Progenitor cell of endocrine pancreas (in vitro differentiated cells): Measurements from ENCODE around the gene PARVA. TPM values are rescaled to one million over a fixed set of nuclear protein-coding genes. Genes with fewer than 3 reads are reported as not detected.

Source experiments
- DNase-seq: peaks from one replicate; pipeline ENCODE4 v3.0.0; 2021; ENCODE audit warnings: low spot score; ENCODE audit not compliant: unreplicated experiment
- H3K27ac Mint-ChIP-seq: 2 replicates; pipeline ENCODE4 v1.8.0; 2021; ENCODE audit warnings: mild to moderate bottlenecking, moderate library complexity, mixed read lengths
- H3K27me3 Mint-ChIP-seq: 2 replicates; pipeline ENCODE4 v1.8.0; 2021; ENCODE audit warnings: mixed read lengths
- H3K36me3 Mint-ChIP-seq: 2 replicates; pipeline ENCODE4 v1.8.0; 2022; ENCODE audit warnings: mixed read lengths; ENCODE audit not compliant: insufficient read depth
- H3K4me1 Mint-ChIP-seq: 2 replicates; pipeline ENCODE4 v1.8.0; 2021; ENCODE audit warnings: low read depth, mixed read lengths
- H3K4me3 Mint-ChIP-seq: 2 replicates; pipeline ENCODE4 v1.8.0; 2021; ENCODE audit warnings: low read depth, mild to moderate bottlenecking, moderate library complexity, mixed read lengths
- H3K9me3 Mint-ChIP-seq: 2 replicates; pipeline ENCODE4 v1.8.0; 2021; ENCODE audit warnings: low read depth, mixed read lengths
- total RNA-seq: library from RNA; stranded (reverse); gene quantifications from 2 replicates; pipeline ENCODE4 v1.2.1, GENCODE V29; 2021
- TF ChIP-seq, protein P1 (sequence below): fragments of 200-600 bp; sonication (generic); IDR thresholded peaks from one replicate; pipeline ENCODE4 v1.5.0; 2021; ENCODE audit warnings: antibody characterized with exemption, mild to moderate bottlenecking; ENCODE audit not compliant: unreplicated experiment

Gene PARVA
- total RNA-seq, 1 donor from 2014 or later, result 49.3 TPM

DNA sequence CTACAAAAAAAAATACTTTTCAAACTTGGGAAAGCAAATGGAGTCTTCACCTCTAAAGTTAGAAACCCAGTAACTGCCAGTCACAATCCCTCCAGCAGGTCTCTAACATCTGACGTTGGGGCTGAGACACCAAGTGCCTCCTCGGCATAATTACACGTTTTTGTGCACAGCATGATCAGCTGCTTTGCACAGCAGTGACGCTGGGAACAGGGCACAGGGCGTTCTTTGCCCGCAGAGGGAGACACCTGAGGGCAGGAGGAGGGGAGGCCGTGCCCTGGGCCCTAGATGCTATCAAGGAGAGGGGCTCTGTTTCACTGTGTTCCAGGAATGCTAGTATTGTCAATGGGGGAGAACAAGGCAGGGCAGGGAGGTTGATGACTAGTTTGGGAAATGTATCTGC lies 120.1 kb downstream of the PARVA start:
- no peak for DNase-seq
- Mint-ChIP-seq H3K27me3 (no peaks in the 10 kb centered on the region), H3K27ac (no peak overlapping the region), H3K9me3 (no peaks in the 10 kb centered on the region), H3K36me3 (peaks cover 17% of the 10 kb centered on the region), H3K4me1 (no peaks in the 10 kb centered on the region), H3K4me3 (no peak overlapping the region)
- TF ChIP-seq, protein P1, sequence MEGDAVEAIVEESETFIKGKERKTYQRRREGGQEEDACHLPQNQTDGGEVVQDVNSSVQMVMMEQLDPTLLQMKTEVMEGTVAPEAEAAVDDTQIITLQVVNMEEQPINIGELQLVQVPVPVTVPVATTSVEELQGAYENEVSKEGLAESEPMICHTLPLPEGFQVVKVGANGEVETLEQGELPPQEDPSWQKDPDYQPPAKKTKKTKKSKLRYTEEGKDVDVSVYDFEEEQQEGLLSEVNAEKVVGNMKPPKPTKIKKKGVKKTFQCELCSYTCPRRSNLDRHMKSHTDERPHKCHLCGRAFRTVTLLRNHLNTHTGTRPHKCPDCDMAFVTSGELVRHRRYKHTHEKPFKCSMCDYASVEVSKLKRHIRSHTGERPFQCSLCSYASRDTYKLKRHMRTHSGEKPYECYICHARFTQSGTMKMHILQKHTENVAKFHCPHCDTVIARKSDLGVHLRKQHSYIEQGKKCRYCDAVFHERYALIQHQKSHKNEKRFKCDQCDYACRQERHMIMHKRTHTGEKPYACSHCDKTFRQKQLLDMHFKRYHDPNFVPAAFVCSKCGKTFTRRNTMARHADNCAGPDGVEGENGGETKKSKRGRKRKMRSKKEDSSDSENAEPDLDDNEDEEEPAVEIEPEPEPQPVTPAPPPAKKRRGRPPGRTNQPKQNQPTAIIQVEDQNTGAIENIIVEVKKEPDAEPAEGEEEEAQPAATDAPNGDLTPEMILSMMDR, result no peak

- TF ChIP-seq, protein P1, result no peak
- no peaks in the 10 kb centered on the region for H3K9me3 Mint-ChIP-seq
- H3K4me3 Mint-ChIP-seq, result no peak overlapping the region
- DNase-seq, result no peak
- H3K27me3 Mint-ChIP-seq, result no peaks in the 10 kb centered on the region
- H3K4me1 Mint-ChIP-seq, result peaks cover 3% of the 10 kb centered on the region
- no peak overlapping the region for H3K27ac Mint-ChIP-seq
- peaks cover 20% of the 10 kb centered on the region for H3K36me3 Mint-ChIP-seq
Observed at GRCh38 chr11:12499071-12499470, 121.7 kb downstream of the PARVA start.

GRCh38 chr11:12502046-12502445 lies 124.7 kb downstream of the PARVA start:
- DNase-seq, result no peak
- Mint-ChIP-seq H3K27me3 (no peaks in the 10 kb centered on the region), H3K27ac (no peak overlapping the region), H3K36me3 (peaks cover 15% of the 10 kb centered on the region), H3K9me3 (no peaks in the 10 kb centered on the region), H3K4me3 (no peak overlapping the region), H3K4me1 (peaks cover 8% of the 10 kb centered on the region)
- TF ChIP-seq, protein P1, result no peak

DNA sequence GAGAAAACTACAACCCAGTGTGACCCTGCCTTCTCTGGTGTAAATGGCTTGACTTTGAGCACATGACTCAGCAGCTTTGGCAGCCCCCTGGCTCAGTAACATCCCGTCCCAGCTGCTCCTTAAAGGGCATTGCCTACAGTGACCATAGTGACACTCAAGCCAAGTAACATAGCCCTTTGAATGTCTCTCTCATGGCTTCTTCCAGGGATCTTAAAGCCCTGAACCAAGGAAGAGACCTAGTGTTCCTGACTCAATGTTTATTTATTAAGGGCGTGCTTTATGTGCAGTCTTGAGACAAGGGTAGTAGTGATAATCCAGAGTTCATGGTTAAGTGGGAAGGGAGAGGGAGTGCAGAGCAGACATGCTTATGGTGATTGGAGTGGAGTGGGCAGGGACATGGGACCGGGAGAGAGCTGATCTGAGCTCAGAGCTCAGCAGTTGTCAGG lies 125.7 kb downstream of the PARVA start:
- H3K4me3 Mint-ChIP-seq, result no peak overlapping the region
- H3K27ac Mint-ChIP-seq, result no peak overlapping the region
- peaks cover 9% of the 10 kb centered on the region for H3K4me1 Mint-ChIP-seq
- TF ChIP-seq, protein P1, result no peak
- no peaks in the 10 kb centered on the region for H3K27me3 Mint-ChIP-seq
- DNase-seq, result no peak
- peaks cover 14% of the 10 kb centered on the region for H3K36me3 Mint-ChIP-seq
- H3K9me3 Mint-ChIP-seq, result no peaks in the 10 kb centered on the region

GRCh38 chr11:12503886-12504285 lies 126.5 kb downstream of the PARVA start:
- Mint-ChIP-seq H3K4me1 (peaks cover 10% of the 10 kb centered on the region), H3K36me3 (peaks cover 8% of the 10 kb centered on the region), H3K27ac (no peak overlapping the region), H3K9me3 (no peaks in the 10 kb centered on the region), H3K27me3 (no peaks in the 10 kb centered on the region), H3K4me3 (no peak overlapping the region)
- no peak for DNase-seq
- TF ChIP-seq, protein P1, result no peak
